ENCODE measurements around the gene RNF44. TPM values are rescaled to one million over a fixed set of nuclear protein-coding genes. Genes with fewer than 3 reads are reported as not detected.

The RNF44 gene
- total and polyA plus RNA-seq, 2 of the 4 experiments (the other 2 are of a cell fraction): 0.54 to 12.4 TPM

DNA sequence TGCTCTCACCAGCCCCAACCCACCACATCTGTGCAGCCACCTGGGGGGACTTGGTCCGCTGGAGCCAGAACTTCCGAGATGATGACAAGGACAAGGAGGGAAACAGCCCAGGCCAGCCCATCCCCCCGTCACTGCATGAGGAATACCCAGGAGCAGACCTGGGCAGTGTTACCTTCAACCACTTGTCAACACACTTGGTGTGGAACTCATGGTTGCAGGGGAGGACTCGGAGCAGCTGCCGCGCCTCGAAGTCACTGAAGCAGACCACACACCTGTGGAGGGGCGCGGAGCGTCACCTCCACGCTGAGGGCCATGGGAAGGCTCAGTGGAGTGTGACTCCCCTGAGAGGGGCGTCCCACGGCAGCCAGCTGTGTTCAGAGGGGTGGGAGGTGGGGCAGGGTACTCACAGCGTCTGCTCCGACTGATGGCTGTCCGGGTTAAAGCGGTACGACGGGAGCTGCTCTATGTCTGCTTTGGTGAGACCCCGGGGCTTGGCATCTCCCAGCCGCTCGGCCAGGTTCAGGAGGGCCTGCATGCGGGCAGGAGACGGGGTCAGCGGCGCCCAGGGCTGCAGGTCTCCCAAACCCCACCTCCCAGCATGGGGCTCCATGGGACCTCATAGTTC, 8.0 kb downstream of the RNF44 start:
- H4K20me1 ChIP-seq (ENCODE audit: insufficient read depth, low read length): peaks cover 15% of the 10 kb centered on the region
- POLR2A ChIA-PET (ENCODE audit: unreplicated experiment): no interaction called here
- ATAC-seq (ENCODE audit: low read depth): no peak

More for the DNA sequence above, 8.0 kb downstream of the RNF44 start:
- peaks cover 7 to 28% of the 10 kb centered on the region in 2 experiments; a peak in 3 of 4 replicates for H3K79me1 ChIP-seq (ENCODE audit: low read depth in 1 of 2, low read length in 2 of 2)
- H2AK9ac ChIP-seq (replicated peaks; ENCODE audit: low read depth, low read length, poor library complexity): no peak overlapping the region
- no peak overlapping the region for H3K23ac ChIP-seq (ENCODE audit: low read depth, low read length)
- H2BK5ac ChIP-seq (ENCODE audit: low read depth, low read length, poor library complexity, severe bottlenecking): no peak overlapping the region
- no peak overlapping the region for H4K5ac ChIP-seq (ENCODE audit: low read depth, low read length)
- CTCF ChIA-PET: no interaction called here
- dilution Hi-C loops (cut with HindIII; ENCODE audit: low sequenced_read_pairs, unreplicated experiment): no loop called here
- TF ChIP-seq MAZ (IDR thresholded peaks at IDR 0.05; ENCODE audit: borderline replicate concordance, low read depth, low read length): no peak
- TF ChIP-seq, protein P1, sequence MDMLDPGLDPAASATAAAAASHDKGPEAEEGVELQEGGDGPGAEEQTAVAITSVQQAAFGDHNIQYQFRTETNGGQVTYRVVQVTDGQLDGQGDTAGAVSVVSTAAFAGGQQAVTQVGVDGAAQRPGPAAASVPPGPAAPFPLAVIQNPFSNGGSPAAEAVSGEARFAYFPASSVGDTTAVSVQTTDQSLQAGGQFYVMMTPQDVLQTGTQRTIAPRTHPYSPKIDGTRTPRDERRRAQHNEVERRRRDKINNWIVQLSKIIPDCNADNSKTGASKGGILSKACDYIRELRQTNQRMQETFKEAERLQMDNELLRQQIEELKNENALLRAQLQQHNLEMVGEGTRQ (IDR thresholded peaks at IDR 0.05; ENCODE audit: low read depth, low read length): no peak
- TF ChIP-seq MAFK (IDR thresholded peaks at IDR 0.05; ENCODE audit: low read depth, low read length): no peak
- TF ChIP-seq MXI1 (IDR thresholded peaks at IDR 0.05; ENCODE audit: borderline replicate concordance, low read depth, low read length): no peak
- no peak for TF ChIP-seq NFE2L2 (IDR thresholded peaks at IDR 0.05; ENCODE audit: low read depth, low read length)
- no peak for TF ChIP-seq CTCF (conservative IDR thresholded peaks at IDR 0.05; ENCODE audit: low read depth, low read length)
- TF ChIP-seq RFX5 (IDR thresholded peaks at IDR 0.05; ENCODE audit: low read depth, low read length): no peak
- TF ChIP-seq CEBPB (IDR thresholded peaks at IDR 0.05; ENCODE audit: low read depth, low read length): no peak
- TF ChIP-seq BHLHE40 (IDR thresholded peaks at IDR 0.05; ENCODE audit: low read depth, low read length): no peak
- H4K91ac ChIP-seq (ENCODE audit: insufficient read depth, low read depth, low read length): no peak overlapping the region
- no peak overlapping the region for H2BK120ac ChIP-seq (ENCODE audit: low read depth, low read length)
- BruUV-seq (replicated peaks): no TSS peak
- H2AFZ ChIP-seq (replicated peaks; ENCODE audit: low read length, poor library complexity): no peak overlapping the region
- in situ Hi-C loops (cut with MboI; ENCODE audit: low sequenced_read_pairs): no loop called here
- no peaks in the 10 kb centered on the region for H3K27me3 ChIP-seq (ENCODE audit: control insufficient read depth, insufficient read depth, low read length)
- no peak overlapping the region for H3K4me3 ChIP-seq (ENCODE audit: insufficient read depth, low read depth, low read length)
- no peak overlapping the region for H3K4me2 ChIP-seq (ENCODE audit: low read depth, low read length)
- no peak overlapping the region for H2BK20ac ChIP-seq (ENCODE audit: low read depth, low read length)
- peaks cover 4% of the 10 kb centered on the region; the same call in 1 of the 2 replicates for H3K9me1 ChIP-seq (ENCODE audit: insufficient read depth, low read length)
- intact Hi-C loops (cut with micrococcal nuclease): no loop called here
- H3K4ac ChIP-seq (ENCODE audit: low read depth, low read length): no peak overlapping the region
- H2AK5ac ChIP-seq (ENCODE audit: low read depth, low read length): no peak overlapping the region
- no peaks in the 10 kb centered on the region for H3K9me3 ChIP-seq (ENCODE audit: control insufficient read depth, insufficient read depth, low read length)
- H3K14ac ChIP-seq (replicated peaks; ENCODE audit: low read depth, low read length): no peak overlapping the region
- H3K27ac ChIP-seq (ENCODE audit: insufficient read depth, low read length): no peak overlapping the region
- H2BK15ac ChIP-seq (ENCODE audit: low read depth, low read length): no peak overlapping the region
- H3K56ac ChIP-seq (ENCODE audit: extremely low read depth, insufficient read depth, low read length): no peak overlapping the region
- DNase-seq: no peak
- no peak overlapping the region for H3K9ac ChIP-seq (ENCODE audit: low read depth, low read length)
- H3K18ac ChIP-seq (ENCODE audit: low read depth, low read length): no peak overlapping the region
- no peak overlapping the region for H4K8ac ChIP-seq (ENCODE audit: low read depth in 2 of 2, low read length in 2 of 2)
- peaks cover 10% of the 10 kb centered on the region for H3K4me1 ChIP-seq (ENCODE audit: control insufficient read depth, insufficient read depth, low read length)
- WGBS, 2 experiments (ENCODE audit: extremely low coverage in 2 of 2, insufficient read length in 1 of 2): 92% methylated on average over 6 of the region's 26 CpGs; no CpG with 5 or more reads in 1 of the 2 experiments
- H3K36me3 ChIP-seq (ENCODE audit: control insufficient read depth, insufficient read depth, low read length): peaks cover 43% of the 10 kb centered on the region

Data from IMR-90 (cell line).